Fibroblast of pulmonary artery (primary cell): ENCODE results near the gene SCGB1C2.

Experiments used
- DNase-seq: peaks from one replicate; pipeline ENCODE4 v3.0.0-alpha.2; 2010; ENCODE audit warnings: low read depth
- H3K4me3 ChIP-seq: replicated peaks from 2 replicates; pipeline ENCODE4 v1.5.1; 2011; ENCODE audit warnings: low read depth, mild to moderate bottlenecking, control low read depth, low read length, moderate library complexity
- TF ChIP-seq, protein P1 (sequence below): IDR thresholded peaks from 2 replicates; pipeline ENCODE4 v1.5.1; 2011; ENCODE audit warnings: mild to moderate bottlenecking, control low read depth, low read length, inconsistent platforms; ENCODE audit errors: missing control alignments

SCGB1C2 gene

DNA sequence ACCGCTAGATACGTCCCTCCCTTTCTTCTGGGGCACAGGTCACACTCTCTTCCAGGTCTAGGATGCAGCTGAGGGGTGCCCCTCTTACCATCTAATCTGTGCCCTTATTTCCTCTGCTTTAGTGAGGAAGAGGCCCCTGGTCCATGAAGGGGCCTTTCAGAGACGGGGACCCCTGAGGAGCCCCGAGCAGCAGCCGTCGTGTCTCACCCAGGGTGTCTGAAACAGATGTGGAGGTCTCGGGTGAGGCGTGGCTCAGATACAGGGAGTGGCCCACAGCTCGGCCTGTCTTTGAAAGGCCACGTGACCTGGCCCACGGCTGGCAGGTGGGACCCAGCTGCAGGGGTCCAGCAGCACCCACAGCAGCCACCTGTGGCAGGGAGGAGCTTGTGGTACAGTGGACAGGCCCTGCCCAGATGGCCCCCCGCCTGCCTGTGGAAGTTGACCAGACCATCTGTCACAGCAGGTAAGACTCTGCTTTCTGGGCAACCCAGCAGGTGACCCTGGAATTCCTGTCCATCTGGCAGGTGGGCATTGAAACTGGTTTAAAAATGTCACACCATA lies 15.6 kb downstream of the SCGB1C2 start:
- no peak overlapping the region for H3K4me3 ChIP-seq
- no peak for DNase-seq
- TF ChIP-seq, protein P1, sequence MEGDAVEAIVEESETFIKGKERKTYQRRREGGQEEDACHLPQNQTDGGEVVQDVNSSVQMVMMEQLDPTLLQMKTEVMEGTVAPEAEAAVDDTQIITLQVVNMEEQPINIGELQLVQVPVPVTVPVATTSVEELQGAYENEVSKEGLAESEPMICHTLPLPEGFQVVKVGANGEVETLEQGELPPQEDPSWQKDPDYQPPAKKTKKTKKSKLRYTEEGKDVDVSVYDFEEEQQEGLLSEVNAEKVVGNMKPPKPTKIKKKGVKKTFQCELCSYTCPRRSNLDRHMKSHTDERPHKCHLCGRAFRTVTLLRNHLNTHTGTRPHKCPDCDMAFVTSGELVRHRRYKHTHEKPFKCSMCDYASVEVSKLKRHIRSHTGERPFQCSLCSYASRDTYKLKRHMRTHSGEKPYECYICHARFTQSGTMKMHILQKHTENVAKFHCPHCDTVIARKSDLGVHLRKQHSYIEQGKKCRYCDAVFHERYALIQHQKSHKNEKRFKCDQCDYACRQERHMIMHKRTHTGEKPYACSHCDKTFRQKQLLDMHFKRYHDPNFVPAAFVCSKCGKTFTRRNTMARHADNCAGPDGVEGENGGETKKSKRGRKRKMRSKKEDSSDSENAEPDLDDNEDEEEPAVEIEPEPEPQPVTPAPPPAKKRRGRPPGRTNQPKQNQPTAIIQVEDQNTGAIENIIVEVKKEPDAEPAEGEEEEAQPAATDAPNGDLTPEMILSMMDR, result no peak

DNA sequence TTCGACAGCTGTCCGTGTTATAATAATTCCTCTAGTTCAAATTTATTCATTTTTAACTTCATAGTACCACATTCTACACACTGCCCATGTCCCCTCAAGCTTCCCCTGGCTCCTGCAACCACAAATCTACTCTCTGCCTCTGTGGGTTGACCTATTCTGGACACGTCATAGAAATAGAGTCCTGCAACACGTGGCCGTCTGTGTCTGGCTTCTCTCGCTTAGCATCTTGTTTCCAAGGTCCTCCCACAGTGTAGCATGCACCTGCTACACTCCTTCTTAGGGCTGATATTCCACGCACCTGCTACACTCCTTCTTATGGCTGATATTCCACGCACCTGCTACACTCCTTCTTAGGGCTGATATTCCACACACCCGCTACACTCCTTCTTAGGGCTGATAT lies 16.5 kb downstream of the SCGB1C2 start:
- no peak for DNase-seq
- H3K4me3 ChIP-seq, result no peak overlapping the region
- TF ChIP-seq, protein P1, result no peak

DNA sequence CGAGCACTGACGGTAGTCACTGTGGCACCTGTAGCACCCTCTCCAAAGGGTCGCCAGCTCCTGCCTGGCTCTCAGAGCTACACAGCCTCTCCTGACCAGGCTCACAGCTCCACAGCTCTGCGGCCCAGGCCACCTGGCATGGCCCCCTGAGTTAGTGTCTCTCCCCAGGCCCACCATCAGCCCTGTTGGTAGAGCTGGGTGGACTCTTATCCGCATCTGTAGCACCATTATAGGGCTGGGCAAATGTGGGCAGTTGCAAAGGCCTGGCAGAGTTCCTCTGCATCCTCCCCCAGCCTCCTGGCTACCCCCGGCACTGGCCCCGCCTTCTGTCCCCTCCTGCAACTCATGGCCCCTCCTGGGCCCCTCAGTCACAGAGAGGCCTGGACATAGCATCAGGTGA lies 18.2 kb downstream of the SCGB1C2 start:
- DNase-seq, result no peak
- no peak overlapping the region for H3K4me3 ChIP-seq
- TF ChIP-seq, protein P1, result no peak

DNA sequence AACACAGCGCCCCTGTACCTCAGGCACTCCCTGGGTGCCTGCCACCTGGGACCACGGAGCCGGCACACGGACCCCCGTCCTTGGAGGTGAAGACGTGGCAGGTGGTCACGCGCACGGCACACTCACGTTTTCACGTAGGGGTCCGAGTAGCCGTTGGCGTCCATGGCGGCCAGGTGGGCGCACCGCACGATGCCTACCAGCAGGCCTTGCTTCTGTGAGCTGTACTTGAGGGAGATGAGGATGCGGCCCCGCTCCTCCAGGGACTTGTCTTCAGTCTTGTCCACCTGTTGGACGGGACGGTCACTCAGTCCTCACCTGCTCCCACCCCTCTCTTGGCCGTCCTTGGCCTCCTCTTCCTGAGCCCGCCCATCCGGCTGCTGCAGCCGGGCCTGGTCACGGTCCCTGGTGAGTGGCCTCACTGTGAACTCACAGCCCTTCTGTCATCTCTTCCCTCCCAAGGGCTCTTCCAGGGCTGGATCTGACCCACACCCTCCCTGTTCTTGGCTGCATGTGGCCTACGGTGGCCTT lies 18.8 kb downstream of the SCGB1C2 start:
- no peak for DNase-seq
- TF ChIP-seq, protein P1, result no peak
- no peak overlapping the region for H3K4me3 ChIP-seq

DNA sequence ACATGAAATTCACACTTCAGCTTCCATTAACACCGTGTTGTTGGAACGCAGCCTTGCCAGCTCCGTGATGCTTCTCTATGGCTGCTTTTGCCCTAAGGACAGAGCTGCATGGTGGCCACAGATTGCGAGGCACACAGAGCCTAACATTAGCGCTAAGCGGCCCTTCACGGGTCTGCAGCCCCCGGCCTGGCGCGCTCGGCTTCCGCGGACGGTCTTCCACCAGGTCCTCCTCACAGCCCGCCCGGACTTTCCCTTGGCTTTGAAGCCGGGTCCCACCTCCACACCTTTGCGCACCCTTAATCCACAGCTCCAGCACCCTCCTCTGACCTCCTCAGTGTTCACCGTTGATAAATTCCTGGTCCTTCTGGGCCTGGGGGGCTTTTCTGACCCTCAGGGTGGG lies 19.6 kb downstream of the SCGB1C2 start:
- no peak for DNase-seq
- no peak overlapping the region for H3K4me3 ChIP-seq
- TF ChIP-seq, protein P1, result no peak

DNA sequence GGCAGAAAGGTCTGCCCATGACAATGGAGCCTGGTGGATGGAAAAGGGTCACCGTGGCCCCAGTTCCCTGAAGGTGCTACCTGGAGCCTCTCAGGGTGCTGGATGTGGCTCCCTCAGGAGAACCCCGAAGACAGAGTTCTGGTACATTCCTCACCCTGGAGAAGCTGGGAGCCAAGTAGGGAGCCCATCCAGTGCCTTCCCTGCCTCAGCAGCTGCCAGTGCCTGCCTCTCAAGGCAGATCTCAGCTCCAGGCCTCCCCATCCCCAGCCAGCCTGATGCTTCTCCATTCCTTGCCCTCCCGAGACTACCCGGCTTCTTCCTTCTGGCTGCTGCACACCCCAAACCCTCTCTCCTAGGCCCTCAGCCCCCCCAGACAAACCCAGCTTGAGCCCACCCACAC lies 20.5 kb downstream of the SCGB1C2 start:
- no peak overlapping the region for H3K4me3 ChIP-seq
- TF ChIP-seq, protein P1, result no peak
- DNase-seq, result no peak

DNA sequence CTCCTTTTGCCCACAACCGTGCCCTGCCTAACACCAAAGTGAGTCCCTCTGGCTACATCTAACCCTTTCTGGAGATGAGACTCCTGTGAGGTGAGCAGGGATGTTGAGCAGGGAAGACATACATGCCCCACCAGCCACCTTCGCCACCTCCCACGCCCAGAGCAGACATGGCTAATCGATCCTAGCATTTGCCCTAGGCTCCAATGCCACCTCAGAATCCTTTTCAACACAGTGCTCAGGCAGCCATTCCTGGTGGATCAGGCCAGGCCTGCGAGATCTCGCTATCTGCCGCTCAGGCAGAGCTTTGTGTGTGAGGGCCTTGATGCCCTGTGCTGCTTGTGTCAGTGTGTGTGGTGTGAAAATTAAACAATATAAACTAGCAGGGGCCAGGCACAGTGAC lies 21.0 kb downstream of the SCGB1C2 start:
- TF ChIP-seq, protein P1, result no peak
- no peak overlapping the region for H3K4me3 ChIP-seq
- no peak for DNase-seq
